ENCODE results near the gene SUSD4.

SUSD4 gene

GRCh38 chr1:223224465-223224864 lies 139.5 kb downstream of the SUSD4 start:
- no peak overlapping the region for H3K4me3 ChIP-seq (ENCODE audit: low read depth, low read length)
- TF ChIP-seq CTCF (IDR thresholded peaks at IDR 0.05; ENCODE audit: low read depth, low read length) = no peak

- no peak for TF ChIP-seq CTCF (IDR thresholded peaks at IDR 0.05; ENCODE audit: low read depth, low read length)
- H3K4me3 ChIP-seq (ENCODE audit: low read depth, low read length) = no peak overlapping the region
These were observed 140.6 kb downstream of the SUSD4 start for GRCh38 chr1:223223091-223223995.

GRCh38 chr1:223222377-223222776 lies 141.6 kb downstream of the SUSD4 start:
- no peak overlapping the region for H3K4me3 ChIP-seq (ENCODE audit: low read depth, low read length)
- no peak for TF ChIP-seq CTCF (IDR thresholded peaks at IDR 0.05; ENCODE audit: low read depth, low read length)

GRCh38 chr1:223221686-223222085 lies 142.3 kb downstream of the SUSD4 start:
- no peak for TF ChIP-seq CTCF (IDR thresholded peaks at IDR 0.05; ENCODE audit: low read depth, low read length)
- no peak overlapping the region for H3K4me3 ChIP-seq (ENCODE audit: low read depth, low read length)

- no peak for TF ChIP-seq CTCF (IDR thresholded peaks at IDR 0.05; ENCODE audit: low read depth, low read length)
- H3K4me3 ChIP-seq (ENCODE audit: low read depth, low read length) = no peak overlapping the region
These were observed 143.9 kb downstream of the SUSD4 start for GRCh38 chr1:223219846-223220610.

GRCh38 chr1:223219318-223219635 lies 144.7 kb downstream of the SUSD4 start:
- no peak overlapping the region for H3K4me3 ChIP-seq (ENCODE audit: low read depth, low read length)
- TF ChIP-seq CTCF (IDR thresholded peaks at IDR 0.05; ENCODE audit: low read depth, low read length) = no peak

- TF ChIP-seq CTCF (IDR thresholded peaks at IDR 0.05; ENCODE audit: low read depth, low read length) = no peak
- no peak overlapping the region for H3K4me3 ChIP-seq (ENCODE audit: low read depth, low read length)
These were observed 146.2 kb downstream of the SUSD4 start for GRCh38 chr1:223217781-223218180.

All from WI38 (cell line).